Effector memory CD4-positive, alpha-beta T cell (primary cell): ENCODE data around the gene PCDHGC5.

Source experiments
- DNase-seq, 3 donors: peaks; one replicate each; pipeline ENCODE4 v3.0.0-alpha.2; 2020
- H3K27ac ChIP-seq: 2 replicates; pipeline ENCODE4 v1.7.0; 2013; ENCODE audit warnings: mild to moderate bottlenecking, low read length, moderate library complexity; ENCODE audit not compliant: insufficient read depth, poor library complexity, severe bottlenecking
- H3K27me3 ChIP-seq: replicated peaks from 2 replicates; pipeline ENCODE4 v1.7.0; 2013; ENCODE audit warnings: mild to moderate bottlenecking, low read length; ENCODE audit not compliant: insufficient read depth, control insufficient read depth, poor library complexity, severe bottlenecking
- H3K36me3 ChIP-seq: 2 replicates; pipeline ENCODE4 v1.7.0; 2013; ENCODE audit warnings: mild to moderate bottlenecking, low read length, moderate library complexity; ENCODE audit not compliant: control insufficient read depth, insufficient read depth
- H3K4me1 ChIP-seq: 2 replicates; pipeline ENCODE4 v1.7.0; 2013; ENCODE audit warnings: low read length, mild to moderate bottlenecking; ENCODE audit not compliant: control insufficient read depth, insufficient read depth, poor library complexity, severe bottlenecking
- H3K4me3 ChIP-seq: 2 replicates; pipeline ENCODE4 v1.7.0; 2013; ENCODE audit warnings: low read length, low read depth, mild to moderate bottlenecking; ENCODE audit not compliant: insufficient read depth, poor library complexity, severe bottlenecking
- H3K9me3 ChIP-seq: 2 replicates; pipeline ENCODE4 v1.7.0; 2013; ENCODE audit warnings: mild to moderate bottlenecking, low read length, moderate library complexity; ENCODE audit not compliant: control insufficient read depth

Gene PCDHGC5

DNA sequence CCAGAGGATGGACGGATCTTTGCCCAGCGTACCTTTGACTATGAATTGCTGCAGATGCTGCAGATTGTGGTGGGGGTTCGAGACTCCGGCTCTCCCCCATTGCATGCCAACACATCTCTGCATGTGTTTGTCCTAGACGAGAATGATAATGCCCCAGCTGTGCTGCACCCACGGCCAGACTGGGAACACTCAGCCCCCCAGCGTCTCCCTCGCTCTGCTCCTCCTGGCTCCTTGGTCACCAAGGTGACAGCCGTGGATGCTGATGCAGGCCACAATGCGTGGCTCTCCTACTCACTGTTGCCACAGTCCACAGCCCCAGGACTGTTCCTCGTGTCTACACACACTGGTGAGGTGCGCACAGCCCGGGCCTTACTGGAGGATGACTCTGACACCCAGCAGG, 1.9 kb downstream of the PCDHGC5 start:
- Histone ChIP-seq H3K4me1 (peaks cover 19% of the 10 kb centered on the region), H3K27ac (no peak overlapping the region), H3K27me3 (peaks cover 37% of the 10 kb centered on the region), H3K4me3 (no peak overlapping the region), H3K36me3 (no peaks in the 10 kb centered on the region), H3K9me3 (no peaks in the 10 kb centered on the region)
- DNase-seq = no peak

DNA sequence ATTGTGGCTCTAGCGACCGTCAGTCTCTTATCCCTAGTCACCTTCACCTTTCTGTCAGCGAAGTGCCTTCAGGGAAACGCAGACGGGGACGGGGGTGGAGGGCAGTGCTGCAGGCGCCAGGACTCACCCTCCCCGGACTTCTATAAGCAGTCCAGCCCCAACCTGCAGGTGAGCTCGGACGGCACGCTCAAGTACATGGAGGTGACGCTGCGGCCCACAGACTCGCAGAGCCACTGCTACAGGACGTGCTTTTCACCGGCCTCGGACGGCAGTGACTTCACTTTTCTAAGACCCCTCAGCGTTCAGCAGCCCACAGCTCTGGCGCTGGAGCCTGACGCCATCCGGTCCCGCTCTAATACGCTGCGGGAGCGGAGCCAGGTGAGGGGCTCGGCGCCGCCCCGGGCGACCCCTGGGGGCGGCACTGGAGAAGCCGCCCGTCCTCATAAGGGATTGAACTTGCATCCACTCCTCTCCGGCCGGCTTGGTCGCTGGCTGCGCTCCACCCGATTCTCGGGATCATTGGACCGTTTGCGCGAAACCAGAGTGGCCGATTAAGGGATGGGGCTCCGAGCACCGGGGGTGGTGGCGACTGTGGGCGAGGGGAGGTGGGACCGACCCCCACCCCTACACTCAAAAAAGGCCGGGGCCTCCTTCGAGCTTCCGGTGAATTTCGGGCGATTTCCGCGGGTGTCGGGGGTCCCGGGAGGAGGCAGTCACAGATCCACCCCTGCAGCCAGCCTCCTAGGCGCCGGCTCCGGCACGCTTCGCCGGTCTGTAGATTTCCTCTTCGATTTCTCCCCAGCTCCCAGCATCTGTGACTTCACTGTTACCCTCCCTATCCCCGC, 2.7 kb downstream of the PCDHGC5 start:
- Histone ChIP-seq H3K4me1 (peaks cover 19% of the 10 kb centered on the region), H3K27ac (no peak overlapping the region), H3K9me3 (no peaks in the 10 kb centered on the region), H3K4me3 (peak overlapping the region; percentile 20), H3K36me3 (no peaks in the 10 kb centered on the region), H3K27me3 (peaks cover 37% of the 10 kb centered on the region)
- DNase-seq = no peak

- H3K4me3 ChIP-seq = peak overlapping the region; percentile 20
- H3K27ac ChIP-seq = no peak overlapping the region
- DNase-seq = no peak
Measured at GRCh38 chr5:141492168-141492885, 3.4 kb downstream of the PCDHGC5 start.

GRCh38 chr5:141493500-141494422, 4.9 kb downstream of the PCDHGC5 start:
- H3K4me1 ChIP-seq = peaks cover 19% of the 10 kb centered on the region
- no peak overlapping the region for H3K4me3 ChIP-seq
- H3K27me3 ChIP-seq = peaks cover 42% of the 10 kb centered on the region
- DNase-seq = no peak
- no peaks in the 10 kb centered on the region for H3K9me3 ChIP-seq
- H3K27ac ChIP-seq = no peak overlapping the region
- no peaks in the 10 kb centered on the region for H3K36me3 ChIP-seq

More at GRCh38 chr5:141492168-141492885, 3.4 kb downstream of the PCDHGC5 start:
- peaks cover 19% of the 10 kb centered on the region for H3K4me1 ChIP-seq
- no peaks in the 10 kb centered on the region for H3K36me3 ChIP-seq
- H3K27me3 ChIP-seq = peaks cover 37% of the 10 kb centered on the region
- H3K9me3 ChIP-seq = no peaks in the 10 kb centered on the region

- Histone ChIP-seq H3K27me3 (peaks cover 41% of the 10 kb centered on the region), H3K4me3 (no peak overlapping the region), H3K36me3 (no peaks in the 10 kb centered on the region), H3K4me1 (peaks cover 19% of the 10 kb centered on the region), H3K9me3 (no peaks in the 10 kb centered on the region), H3K27ac (no peak overlapping the region)
- DNase-seq = no peak
Measured at GRCh38 chr5:141494761-141495452, 6.0 kb downstream of the PCDHGC5 start.

DNA sequence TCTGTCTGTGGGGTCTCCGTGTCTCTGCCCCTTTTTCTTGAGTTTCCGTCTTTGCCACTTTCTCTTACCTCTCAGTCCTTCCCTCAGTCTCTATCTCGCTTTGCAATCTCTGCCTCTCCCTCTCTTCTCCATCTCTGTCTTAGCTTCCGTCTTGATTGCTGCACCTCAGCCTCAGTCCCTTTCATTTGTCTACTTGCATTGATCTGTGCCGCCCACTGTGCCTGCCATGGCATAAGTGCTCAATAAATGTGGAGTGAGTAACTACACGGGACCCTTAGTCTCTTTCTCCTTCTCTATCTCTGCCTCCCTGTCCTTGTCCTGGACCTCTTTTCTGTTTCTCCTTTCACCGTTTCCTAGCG, 6.6 kb downstream of the PCDHGC5 start:
- DNase-seq = no peak
- no peak overlapping the region for H3K4me3 ChIP-seq
- H3K9me3 ChIP-seq = no peaks in the 10 kb centered on the region
- no peaks in the 10 kb centered on the region for H3K36me3 ChIP-seq
- peaks cover 19% of the 10 kb centered on the region for H3K4me1 ChIP-seq
- no peak overlapping the region for H3K27ac ChIP-seq
- H3K27me3 ChIP-seq = peaks cover 36% of the 10 kb centered on the region

DNA sequence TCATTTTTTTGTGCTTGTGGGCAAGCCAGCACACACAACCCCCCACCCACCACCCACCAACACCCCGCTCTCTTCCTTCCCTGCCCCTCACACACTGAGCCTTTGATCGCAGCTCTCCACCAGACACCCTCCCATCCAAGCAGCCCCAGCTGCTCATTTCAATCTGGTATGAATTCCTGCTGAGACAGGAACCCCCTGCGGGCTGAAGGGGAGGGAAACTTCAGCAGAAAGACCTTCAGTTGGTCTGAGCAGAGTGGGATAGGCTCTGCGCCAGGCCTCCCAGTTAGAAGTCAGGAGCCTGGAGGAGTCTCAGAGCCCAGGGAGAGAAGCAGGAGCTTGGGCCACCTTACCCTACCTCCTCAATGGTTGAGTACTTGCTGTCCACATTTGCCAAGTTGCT, 7.2 kb downstream of the PCDHGC5 start:
- no peak overlapping the region for H3K4me3 ChIP-seq
- H3K36me3 ChIP-seq = no peaks in the 10 kb centered on the region
- H3K27me3 ChIP-seq = peaks cover 35% of the 10 kb centered on the region
- peaks cover 19% of the 10 kb centered on the region for H3K4me1 ChIP-seq
- no peaks in the 10 kb centered on the region for H3K9me3 ChIP-seq
- DNase-seq = no peak
- no peak overlapping the region for H3K27ac ChIP-seq

DNA sequence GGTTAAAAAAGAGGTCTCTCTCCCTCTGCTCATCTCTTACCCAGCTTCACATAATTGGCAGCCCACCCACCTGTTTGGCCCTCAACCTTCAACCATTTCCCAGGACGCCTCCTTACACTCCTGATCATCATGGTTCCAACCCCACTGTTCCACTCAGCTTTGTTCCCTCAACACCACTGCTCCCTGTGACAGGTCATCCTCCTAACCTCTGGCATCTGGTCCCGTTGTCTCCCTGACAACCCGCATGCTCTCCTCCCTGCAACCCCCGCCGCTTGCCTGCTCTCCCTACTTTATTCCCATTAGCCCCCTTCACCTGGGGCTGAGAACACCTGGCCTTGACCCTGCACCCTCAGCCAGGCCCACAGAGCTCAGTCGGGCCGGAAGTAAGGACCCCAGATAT, 12.9 kb downstream of the PCDHGC5 start:
- no peak for DNase-seq
- no peaks in the 10 kb centered on the region for H3K4me1 ChIP-seq
- H3K27me3 ChIP-seq = peaks cover 4% of the 10 kb centered on the region
- H3K9me3 ChIP-seq = no peaks in the 10 kb centered on the region
- no peak overlapping the region for H3K27ac ChIP-seq
- no peaks in the 10 kb centered on the region for H3K36me3 ChIP-seq
- no peak overlapping the region for H3K4me3 ChIP-seq

DNA sequence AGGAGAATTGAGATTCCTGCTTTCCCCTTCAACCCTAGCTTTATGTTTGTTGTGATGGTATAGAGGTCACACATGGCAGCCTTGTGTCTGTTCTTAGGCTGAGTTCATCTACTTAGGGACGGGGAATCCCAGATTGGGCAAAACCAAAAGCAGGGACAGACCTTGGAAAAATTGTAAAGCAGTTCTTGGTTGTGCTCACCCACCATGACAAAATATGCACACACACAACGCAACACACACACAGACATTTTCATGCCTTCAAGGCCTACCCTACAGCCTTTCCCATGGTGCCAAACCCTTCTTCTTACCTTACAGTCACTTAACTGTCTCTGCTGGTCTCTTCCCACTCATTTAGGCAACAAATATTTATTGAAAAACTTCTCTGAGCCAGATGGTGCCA, 14.8 kb downstream of the PCDHGC5 start:
- no peak overlapping the region for H3K27ac ChIP-seq
- no peaks in the 10 kb centered on the region for H3K4me1 ChIP-seq
- H3K4me3 ChIP-seq = no peak overlapping the region
- H3K36me3 ChIP-seq = no peaks in the 10 kb centered on the region
- no peaks in the 10 kb centered on the region for H3K9me3 ChIP-seq
- no peaks in the 10 kb centered on the region for H3K27me3 ChIP-seq
- no peak for DNase-seq
